Dedifferentiated amniotic fluid mesenchymal stem cell (primary cell): ENCODE measurements around the gene HS3ST5.
"Not testable (repeated sequence)": the region's sequence is repeated elsewhere in the genome, so short reads cannot be mapped to it uniquely, and the experiment has no call there.

ENCODE experiments used
- DNase-seq: peaks from one replicate; pipeline ENCODE4 v3.0.0-alpha.2; 2016; ENCODE audit errors: extremely low spot score

The HS3ST5 gene

GRCh38 chr6:114090626-114091025 lies 252.2 kb downstream of the HS3ST5 start:
- no peak for DNase-seq

- no peak for DNase-seq
Observed at GRCh38 chr6:114087496-114087895, 255.3 kb downstream of the HS3ST5 start.

- DNase-seq = peak; percentile 34
Observed at GRCh38 chr6:114085211-114085610, 257.6 kb downstream of the HS3ST5 start.

GRCh38 chr6:114084327-114084890 lies 258.4 kb downstream of the HS3ST5 start:
- no peak for DNase-seq

- no peak for DNase-seq
Observed at GRCh38 chr6:114083251-114083650, 259.6 kb downstream of the HS3ST5 start.

GRCh38 chr6:114081730-114082129 lies 261.1 kb downstream of the HS3ST5 start:
- DNase-seq = no peak

GRCh38 chr6:114080891-114081510 lies 261.8 kb downstream of the HS3ST5 start:
- DNase-seq = no peak

GRCh38 chr6:114080410-114080809 lies 262.4 kb downstream of the HS3ST5 start:
- DNase-seq = not testable (repeated sequence)

GRCh38 chr6:114075777-114076176 lies 267.0 kb downstream of the HS3ST5 start:
- no peak for DNase-seq

- DNase-seq = no peak
Observed at GRCh38 chr6:114075300-114075699, 267.5 kb downstream of the HS3ST5 start.

- DNase-seq = no peak
Observed at GRCh38 chr6:114068771-114069170, 274.1 kb downstream of the HS3ST5 start.

GRCh38 chr6:114068116-114068515 lies 274.7 kb downstream of the HS3ST5 start:
- no peak for DNase-seq

GRCh38 chr6:114064862-114065261 lies 278.0 kb downstream of the HS3ST5 start:
- no peak for DNase-seq

GRCh38 chr6:114063956-114064355 lies 278.9 kb downstream of the HS3ST5 start:
- DNase-seq = no peak

GRCh38 chr6:114062199-114062598 lies 280.6 kb downstream of the HS3ST5 start:
- DNase-seq = no peak

- DNase-seq = no peak
Observed at GRCh38 chr6:114061741-114062140, 281.1 kb downstream of the HS3ST5 start.

GRCh38 chr6:114061116-114061515 lies 281.7 kb downstream of the HS3ST5 start:
- no peak for DNase-seq

GRCh38 chr6:114058435-114058834 lies 284.4 kb downstream of the HS3ST5 start:
- no peak for DNase-seq

GRCh38 chr6:114055763-114056162 lies 287.1 kb downstream of the HS3ST5 start:
- DNase-seq = no peak

GRCh38 chr6:114055349-114055748 lies 287.5 kb downstream of the HS3ST5 start:
- DNase-seq = no peak

- no peak for DNase-seq
Observed at GRCh38 chr6:114053791-114054190, 289.0 kb downstream of the HS3ST5 start.

GRCh38 chr6:114052141-114052540 lies 290.7 kb downstream of the HS3ST5 start:
- no peak for DNase-seq

GRCh38 chr6:114051031-114051430 lies 291.8 kb downstream of the HS3ST5 start:
- DNase-seq = no peak
